Esophagus muscularis mucosa (tissue), 3 donors: ENCODE results near the gene OSGEP.

Source experiments
- POLR2A ChIP-seq: fragments of 450-650 bp; IDR thresholded peaks from one replicate; pipeline ENCODE4 v1.6.1; 2017; ENCODE audit warnings: antibody characterized with exemption, moderate library complexity, mild to moderate bottlenecking, low read depth
- TF ChIP-seq, protein P1 (sequence below), 3 experiments: fragments of 200-600 bp in 2 of 3; fragments of 450-650 bp in 1 of 3; sonication (generic) in 2 of 3; IDR thresholded peaks; one replicate each; pipeline ENCODE4 v1.5.1; 2017 to 2019; ENCODE audit warnings: antibody characterized with exemption in 3 of 3, mild to moderate bottlenecking in 2 of 3, moderate library complexity in 1 of 3

DNA sequence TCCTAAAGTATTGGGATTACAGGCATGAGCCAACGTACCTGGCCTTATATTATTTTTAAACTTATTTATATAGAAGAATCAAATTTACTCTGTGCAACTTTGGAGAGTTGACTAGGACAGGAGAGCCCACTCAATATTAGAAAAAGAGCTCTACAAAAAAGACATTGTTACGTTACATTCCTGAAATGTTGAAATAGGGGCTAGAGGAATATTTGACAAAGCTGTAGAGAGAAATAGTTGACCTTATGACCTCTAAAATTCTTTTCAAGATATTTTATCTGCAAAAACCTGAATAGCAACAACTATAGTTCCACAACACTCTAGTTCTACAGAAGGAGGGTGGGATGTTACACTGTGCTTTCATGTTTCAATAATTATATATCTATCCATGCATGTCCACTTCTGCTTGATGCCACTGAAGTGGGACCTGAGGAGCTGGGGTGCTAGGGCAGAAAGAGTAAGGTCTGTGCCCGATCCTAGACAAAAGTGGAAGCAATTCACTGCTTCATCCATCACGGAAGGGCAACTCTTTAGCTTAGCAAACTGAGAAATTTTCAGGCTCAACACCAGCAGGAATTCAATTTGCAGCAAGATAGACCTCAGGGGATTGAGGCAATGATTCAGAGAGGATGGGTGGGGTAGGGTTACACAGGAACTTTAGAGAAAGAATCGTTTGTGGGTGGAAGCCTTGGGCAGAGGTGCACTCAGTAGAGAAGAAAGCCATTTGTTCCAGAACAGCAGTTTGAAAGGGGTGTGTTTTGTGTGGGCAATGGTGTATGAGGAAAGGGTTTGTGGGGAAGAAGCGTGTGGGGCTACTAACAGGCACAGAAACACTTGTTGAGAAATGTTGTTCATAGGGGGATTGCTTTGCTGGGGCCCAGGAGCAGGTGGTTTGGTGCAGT lies 34.7 kb upstream of the OSGEP start:
- TF ChIP-seq, protein P1, sequence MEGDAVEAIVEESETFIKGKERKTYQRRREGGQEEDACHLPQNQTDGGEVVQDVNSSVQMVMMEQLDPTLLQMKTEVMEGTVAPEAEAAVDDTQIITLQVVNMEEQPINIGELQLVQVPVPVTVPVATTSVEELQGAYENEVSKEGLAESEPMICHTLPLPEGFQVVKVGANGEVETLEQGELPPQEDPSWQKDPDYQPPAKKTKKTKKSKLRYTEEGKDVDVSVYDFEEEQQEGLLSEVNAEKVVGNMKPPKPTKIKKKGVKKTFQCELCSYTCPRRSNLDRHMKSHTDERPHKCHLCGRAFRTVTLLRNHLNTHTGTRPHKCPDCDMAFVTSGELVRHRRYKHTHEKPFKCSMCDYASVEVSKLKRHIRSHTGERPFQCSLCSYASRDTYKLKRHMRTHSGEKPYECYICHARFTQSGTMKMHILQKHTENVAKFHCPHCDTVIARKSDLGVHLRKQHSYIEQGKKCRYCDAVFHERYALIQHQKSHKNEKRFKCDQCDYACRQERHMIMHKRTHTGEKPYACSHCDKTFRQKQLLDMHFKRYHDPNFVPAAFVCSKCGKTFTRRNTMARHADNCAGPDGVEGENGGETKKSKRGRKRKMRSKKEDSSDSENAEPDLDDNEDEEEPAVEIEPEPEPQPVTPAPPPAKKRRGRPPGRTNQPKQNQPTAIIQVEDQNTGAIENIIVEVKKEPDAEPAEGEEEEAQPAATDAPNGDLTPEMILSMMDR (IDR thresholded peaks at IDR 0.05), result no peak
- TF ChIP-seq POLR2A, result no peak
